ENCODE results near the gene MEIOSIN.

DNA sequence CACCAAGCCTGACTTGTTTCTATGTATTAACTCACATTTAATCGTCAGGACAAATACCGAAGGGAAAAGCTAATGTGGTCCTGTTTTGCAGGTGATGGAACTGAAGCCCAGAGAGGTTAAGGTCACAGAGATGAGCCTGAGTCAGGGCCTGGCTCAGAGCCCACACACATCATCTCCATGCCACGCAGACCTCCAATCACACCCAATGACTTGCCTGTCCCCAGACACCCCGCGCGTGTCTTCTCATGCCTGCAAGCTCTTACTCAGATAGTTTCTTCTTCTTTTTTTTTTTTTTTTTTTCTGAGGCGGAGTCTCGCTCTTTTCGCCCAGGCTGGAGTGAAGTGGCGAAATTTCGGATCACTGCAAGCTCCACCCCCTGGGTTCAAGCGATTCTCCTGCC, 19.4 kb downstream of the MEIOSIN start:
- TF ChIP-seq MYC (IDR thresholded peaks at IDR 0.05; ENCODE audit: low read depth, low read length) (no peak), MYC (CRISPR knock-in tag; IDR thresholded peaks at IDR 0.05; ENCODE audit: borderline replicate concordance, low read depth) (no peak), RFX7 (CRISPR knock-in tag; IDR thresholded peaks at IDR 0.05) (no peak)
